HepG2 (cell line): ENCODE results near the gene ARHGAP10. TPM values are rescaled to one million over a fixed set of nuclear protein-coding genes. Genes with fewer than 3 reads are reported as not detected.

Source experiments
- ATAC-seq: fragments of 200-7000 bp; cut with Tn5 transposase; 3 replicates; pipeline ENCODE4 v1.9.1; 2020; ENCODE audit warnings: mild to moderate bottlenecking, moderate library complexity
- BruUV-seq: library from RNA; stranded (reverse); fragments of 400-500 nt; replicated peaks from 2 replicates; lab custom pipeline; 2021; lab: Mats Ljungman, UMichigan
- CTCF ChIA-PET: fragments of 300-600 bp; formaldehyde crosslinking; extraction: SDS; loops from one replicate; lab custom pipeline; 2021; ENCODE audit warnings: low total read pairs, inconsistent platforms, low intra/inter-chr PET ratio; lab: Yijun Ruan, JAX
- POLR2A ChIA-PET: fragments of 350-600 bp; sonication (Branson Sonifier 250); formaldehyde crosslinking; loops from one replicate; lab custom pipeline; 2020; ENCODE audit warnings: antibody characterized with exemption, inconsistent platforms; lab: Yijun Ruan, JAX
- DNase-seq: peaks from one replicate; pipeline ENCODE4 v3.0.0-alpha.2; 2015; ENCODE audit warnings: low spot score
- FAIRE-seq: peaks from 3 replicates; lab custom pipeline; 2011; peaks lifted over from hg19 to GRCh38; lab: Jason Lieb, UNC
- H2AFZ ChIP-seq: one replicate; pipeline ENCODE4 v1.6.1; 2011; ENCODE audit warnings: low read length, inconsistent platforms
- H3K27ac ChIP-seq: fragments of 300-600 bp; 3 replicates; pipeline ENCODE4 v1.8.0; 2011; ENCODE audit warnings: mixed run types, mild to moderate bottlenecking, mixed read lengths, low read length, inconsistent platforms; ENCODE audit not compliant: insufficient read depth; ENCODE audit errors: extremely low read length
- H3K27me3 ChIP-seq, 2 experiments: fragments of 200-600 bp in 1 of 2; 2 replicates in 1 of 2; 3 replicates in 1 of 2; pipeline versions ENCODE4 v1.6.0 to v1.8.0; 2011; ENCODE audit warnings: low read length in 2 of 2, mild to moderate bottlenecking in 2 of 2, moderate library complexity in 2 of 2, inconsistent platforms in 1 of 2; ENCODE audit not compliant: insufficient read depth in 2 of 2, control insufficient read depth in 1 of 2
- H3K36me3 ChIP-seq, 2 experiments: fragments of 200-600 bp in 1 of 2; replicated peaks in 1 of 2; 2 replicates in 1 of 2; 3 replicates in 1 of 2; pipeline versions ENCODE4 v1.5.1 to v1.8.0; 2011; ENCODE audit warnings: low read length in 2 of 2, inconsistent platforms in 1 of 2; ENCODE audit not compliant: insufficient read depth in 2 of 2, control insufficient read depth in 1 of 2
- H3K4me1 ChIP-seq: 2 replicates; pipeline ENCODE4 v1.5.1; 2012; ENCODE audit warnings: low read length, inconsistent platforms; ENCODE audit not compliant: insufficient read depth
- H3K4me2 ChIP-seq: 2 replicates; pipeline ENCODE4 v1.6.0; 2011; ENCODE audit warnings: low read depth, low read length, inconsistent platforms
- H3K4me3 ChIP-seq, 3 experiments: fragments of 200-600 bp in 1 of 3; sonication (generic), shearing (Covaris generic) in 1 of 3; replicated peaks in 1 of 3; 2 replicates each; pipeline ENCODE4 v1.5.1; 2011 to 2016; ENCODE audit warnings: low read length in 3 of 3, inconsistent platforms in 2 of 3, low read depth in 2 of 3, mild to moderate bottlenecking in 2 of 3, control low read depth in 1 of 3, mixed read lengths in 1 of 3; ENCODE audit not compliant: insufficient read depth in 1 of 3
- H3K79me2 ChIP-seq: one replicate; pipeline ENCODE4 v1.6.1; 2011; ENCODE audit warnings: low read length, inconsistent platforms; ENCODE audit not compliant: insufficient read depth
- H3K9ac ChIP-seq: 2 replicates; pipeline ENCODE4 v1.6.0; 2011; ENCODE audit warnings: mild to moderate bottlenecking, low read depth, low read length, inconsistent platforms; ENCODE audit not compliant: insufficient read depth
- H3K9me3 ChIP-seq: 2 replicates; pipeline ENCODE4 v1.5.1; 2012; ENCODE audit warnings: mild to moderate bottlenecking, low read length
- H4K20me1 ChIP-seq: 2 replicates; pipeline ENCODE4 v1.6.0; 2011; ENCODE audit warnings: inconsistent platforms, mild to moderate bottlenecking, low read length, moderate library complexity; ENCODE audit not compliant: insufficient read depth
- CSRNP2 ChIP-seq: sonication (generic); formaldehyde crosslinking; conservative IDR thresholded peaks from 2 replicates; pipeline ENCODE4 v1.8.0; 2022; ENCODE audit warnings: low read depth, missing genetic modification reagents
- DNMT3B ChIP-seq: conservative IDR thresholded peaks from 2 replicates; pipeline ENCODE4 v1.6.1; 2016; ENCODE audit warnings: missing biosample characterization, control low read depth
- HMGXB3 ChIP-seq: sonication (generic); formaldehyde crosslinking; IDR thresholded peaks from 2 replicates; pipeline ENCODE4 v1.4.0; 2020; ENCODE audit warnings: missing genetic modification reagents, borderline replicate concordance
- SMARCC2 ChIP-seq: fragments of 450-650 bp; IDR thresholded peaks from 2 replicates; pipeline ENCODE4 v1.6.1; 2017; ENCODE audit warnings: antibody characterized with exemption, mild to moderate bottlenecking
- TOE1 ChIP-seq: sonication (generic); formaldehyde crosslinking; IDR thresholded peaks from 2 replicates; pipeline ENCODE4 v1.4.0; 2020; ENCODE audit warnings: mild to moderate bottlenecking, missing genetic modification reagents
- ZNF225 ChIP-seq: sonication (generic); formaldehyde crosslinking; IDR thresholded peaks from 2 replicates; pipeline ENCODE4 v1.4.0; 2020; ENCODE audit warnings: mild to moderate bottlenecking, missing genetic modification reagents
- ZNF607 ChIP-seq: sonication (generic); formaldehyde crosslinking; IDR thresholded peaks from 2 replicates; pipeline ENCODE4 v1.5.1; 2020; ENCODE audit warnings: missing genetic modification reagents, mild to moderate bottlenecking, borderline replicate concordance
- ZNF766 ChIP-seq: sonication (generic); formaldehyde crosslinking; IDR thresholded peaks from 2 replicates; pipeline ENCODE4 v1.5.0; 2020; ENCODE audit warnings: missing genetic modification reagents, borderline replicate concordance
- WGBS: methylation state at CpG from one replicate; pipeline ENCODE4 v1.1.6; 2017; ENCODE audit warnings: low lambda C conversion rate; 5-methylcytosine and 5-hydroxymethylcytosine counted together
- in situ Hi-C: cut with HindIII; loops from 2 replicates; pipeline ENCODE4 v1.10.0; 2017; ENCODE audit warnings: low pct_unique_long_range_greater_than_20kb; ENCODE audit not compliant: extremely low pct_ligation_motif_present
- intact Hi-C: fragments of 100-400 bp; cut with micrococcal nuclease; formaldehyde crosslinking; loops from one replicate; pipeline ENCODE4 v1.10.0; 2022; ENCODE audit not compliant: unreplicated experiment
- polyA plus RNA-seq, 8 experiments: library from polyadenylated mRNA; depleted of rRNA in 3 of 8; stranded (reverse) in 7 of 8; unstranded in 1 of 8; fragments of >200 nt; fragmentation: Illumina TruSeq in 4 of 8; extraction: Trizol in 4 of 8; gene quantifications; 2 replicates each; pipeline versions ENCODE4 v1.2.1 to v1.2.3, GENCODE V29; 2011 to 2016; ENCODE audit warnings: low read depth in 4 of 8, missing spikeins in 1 of 8, mixed read lengths in 1 of 8; ENCODE audit not compliant: insufficient read depth in 1 of 8
- total RNA-seq, 5 experiments: library from RNA; depleted of rRNA; stranded (reverse); fragments of >200 nt; fragmentation: Illumina TruSeq; extraction: Trizol; gene quantifications; 2 replicates each; pipeline ENCODE4 v1.2.3, GENCODE V29; 2016; ENCODE audit warnings: low read depth in 1 of 5
- TF ChIP-seq, protein P1 (sequence below): IDR thresholded peaks from 2 replicates; pipeline ENCODE4 v1.6.1; 2018; ENCODE audit warnings: missing genetic modification reagents
- TF ChIP-seq, protein P2 (sequence below): sonication (generic); formaldehyde crosslinking; IDR thresholded peaks from 2 replicates; pipeline ENCODE4 v1.4.0; 2020; ENCODE audit warnings: missing genetic modification reagents, mild to moderate bottlenecking, borderline replicate concordance

Gene ARHGAP10
- total and polyA plus RNA-seq, 2 of the 13 experiments (the other 11 are each of a cell fraction or from before 2014, with no cell fraction given), result 0.45 to 1.6 TPM

- CTCF ChIA-PET, result no interaction called here
- Histone ChIP-seq H3K4me1 (no peaks in the 10 kb centered on the region), H3K4me2 (no peak overlapping the region), H3K9me3 (no peaks in the 10 kb centered on the region), H3K9ac (no peak overlapping the region), H3K79me2 (no peaks in the 10 kb centered on the region), H3K27ac (no peak overlapping the region), H3K27me3 (no peaks in the 10 kb centered on the region), H4K20me1 (no peaks in the 10 kb centered on the region), H2AFZ (no peak overlapping the region), H3K4me3 (no peak overlapping the region), H3K36me3 (no peaks in the 10 kb centered on the region)
- WGBS, result 67% methylated on average over 3 of the region's 3 CpGs
- DNase-seq (no peak), ATAC-seq (no peak), FAIRE-seq (no peak)
- intact Hi-C loops, result no loop called here
- POLR2A ChIA-PET, result no interaction called here
- BruUV-seq, result no TSS peak
- TF ChIP-seq, protein P1, sequence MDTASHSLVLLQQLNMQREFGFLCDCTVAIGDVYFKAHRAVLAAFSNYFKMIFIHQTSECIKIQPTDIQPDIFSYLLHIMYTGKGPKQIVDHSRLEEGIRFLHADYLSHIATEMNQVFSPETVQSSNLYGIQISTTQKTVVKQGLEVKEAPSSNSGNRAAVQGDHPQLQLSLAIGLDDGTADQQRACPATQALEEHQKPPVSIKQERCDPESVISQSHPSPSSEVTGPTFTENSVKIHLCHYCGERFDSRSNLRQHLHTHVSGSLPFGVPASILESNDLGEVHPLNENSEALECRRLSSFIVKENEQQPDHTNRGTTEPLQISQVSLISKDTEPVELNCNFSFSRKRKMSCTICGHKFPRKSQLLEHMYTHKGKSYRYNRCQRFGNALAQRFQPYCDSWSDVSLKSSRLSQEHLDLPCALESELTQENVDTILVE (CRISPR knock-in tag), result no peak
- TF ChIP-seq ZNF225 (CRISPR knock-in tag) (no peak), ZNF766 (CRISPR knock-in tag) (no peak), HMGXB3 (no peak), SMARCC2 (no peak), CSRNP2 (CRISPR knock-in tag) (no peak), ZNF607 (CRISPR knock-in tag) (no peak), DNMT3B (CRISPR knock-in tag) (no peak), TOE1 (CRISPR knock-in tag) (no peak)
- TF ChIP-seq, protein P2, sequence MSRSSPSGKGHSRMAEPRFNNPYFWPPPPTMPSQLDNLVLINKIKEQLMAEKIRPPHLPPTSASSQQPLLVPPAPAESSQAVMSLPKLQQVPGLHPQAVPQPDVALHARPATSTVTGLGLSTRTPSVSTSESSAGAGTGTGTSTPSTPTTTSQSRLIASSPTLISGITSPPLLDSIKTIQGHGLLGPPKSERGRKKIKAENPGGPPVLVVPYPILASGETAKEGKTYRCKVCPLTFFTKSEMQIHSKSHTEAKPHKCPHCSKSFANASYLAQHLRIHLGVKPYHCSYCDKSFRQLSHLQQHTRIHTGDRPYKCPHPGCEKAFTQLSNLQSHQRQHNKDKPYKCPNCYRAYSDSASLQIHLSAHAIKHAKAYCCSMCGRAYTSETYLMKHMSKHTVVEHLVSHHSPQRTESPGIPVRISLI (CRISPR knock-in tag), result no peak
- in situ Hi-C loops, result no loop called here
Observed at GRCh38 chr4:147830987-147831386, 99.1 kb downstream of the ARHGAP10 start.
